HL-60 (cell line): ENCODE measurements around the gene SNX3.

Experiments used
- POLR2AphosphoS5 ChIP-seq: IDR thresholded peaks from 2 replicates; pipeline ENCODE4 v1.6.1; 2012; ENCODE audit warnings: low read depth
- TF ChIP-seq, protein P1 (sequence below): IDR thresholded peaks from one replicate; pipeline ENCODE4 v1.5.1; 2011; ENCODE audit warnings: low read length, control low read depth, inconsistent platforms; ENCODE audit not compliant: insufficient read depth
- TF ChIP-seq, protein P2 (sequence below): IDR thresholded peaks from 2 replicates; pipeline ENCODE4 v1.6.1; 2012; ENCODE audit warnings: low read depth; ENCODE audit not compliant: insufficient replicate concordance

DNA sequence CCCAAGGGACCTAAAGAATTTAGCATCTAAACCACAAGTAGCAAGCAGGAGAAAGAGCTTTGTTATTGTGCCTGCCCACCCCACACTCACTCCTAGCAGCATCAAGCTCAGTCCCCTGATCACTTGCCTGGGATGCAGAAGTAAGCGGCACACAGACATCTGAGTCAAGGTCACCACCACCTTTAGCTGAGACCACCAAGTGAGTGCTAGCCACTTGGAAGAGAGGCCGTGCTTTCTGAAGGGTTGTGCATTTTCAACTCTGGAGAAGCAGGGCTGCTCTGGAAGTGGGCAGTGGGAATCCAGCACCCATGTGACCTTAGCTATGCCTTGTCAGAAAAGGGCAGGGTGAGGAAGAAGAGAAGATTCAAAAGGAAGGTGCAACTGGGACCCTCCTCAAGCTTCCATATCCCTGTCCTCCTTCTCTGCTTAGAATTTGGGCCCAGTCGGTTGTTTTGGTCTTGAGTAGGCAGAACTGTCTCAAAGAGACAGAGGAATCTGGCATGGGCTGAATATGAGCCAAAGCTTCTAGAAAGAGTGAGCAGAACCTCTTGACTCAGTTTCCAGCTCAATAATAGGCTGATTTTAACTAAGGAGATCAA lies 88.8 kb downstream of the SNX3 start:
- TF ChIP-seq, protein P1, sequence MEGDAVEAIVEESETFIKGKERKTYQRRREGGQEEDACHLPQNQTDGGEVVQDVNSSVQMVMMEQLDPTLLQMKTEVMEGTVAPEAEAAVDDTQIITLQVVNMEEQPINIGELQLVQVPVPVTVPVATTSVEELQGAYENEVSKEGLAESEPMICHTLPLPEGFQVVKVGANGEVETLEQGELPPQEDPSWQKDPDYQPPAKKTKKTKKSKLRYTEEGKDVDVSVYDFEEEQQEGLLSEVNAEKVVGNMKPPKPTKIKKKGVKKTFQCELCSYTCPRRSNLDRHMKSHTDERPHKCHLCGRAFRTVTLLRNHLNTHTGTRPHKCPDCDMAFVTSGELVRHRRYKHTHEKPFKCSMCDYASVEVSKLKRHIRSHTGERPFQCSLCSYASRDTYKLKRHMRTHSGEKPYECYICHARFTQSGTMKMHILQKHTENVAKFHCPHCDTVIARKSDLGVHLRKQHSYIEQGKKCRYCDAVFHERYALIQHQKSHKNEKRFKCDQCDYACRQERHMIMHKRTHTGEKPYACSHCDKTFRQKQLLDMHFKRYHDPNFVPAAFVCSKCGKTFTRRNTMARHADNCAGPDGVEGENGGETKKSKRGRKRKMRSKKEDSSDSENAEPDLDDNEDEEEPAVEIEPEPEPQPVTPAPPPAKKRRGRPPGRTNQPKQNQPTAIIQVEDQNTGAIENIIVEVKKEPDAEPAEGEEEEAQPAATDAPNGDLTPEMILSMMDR, result no peak
- TF ChIP-seq, protein P2, sequence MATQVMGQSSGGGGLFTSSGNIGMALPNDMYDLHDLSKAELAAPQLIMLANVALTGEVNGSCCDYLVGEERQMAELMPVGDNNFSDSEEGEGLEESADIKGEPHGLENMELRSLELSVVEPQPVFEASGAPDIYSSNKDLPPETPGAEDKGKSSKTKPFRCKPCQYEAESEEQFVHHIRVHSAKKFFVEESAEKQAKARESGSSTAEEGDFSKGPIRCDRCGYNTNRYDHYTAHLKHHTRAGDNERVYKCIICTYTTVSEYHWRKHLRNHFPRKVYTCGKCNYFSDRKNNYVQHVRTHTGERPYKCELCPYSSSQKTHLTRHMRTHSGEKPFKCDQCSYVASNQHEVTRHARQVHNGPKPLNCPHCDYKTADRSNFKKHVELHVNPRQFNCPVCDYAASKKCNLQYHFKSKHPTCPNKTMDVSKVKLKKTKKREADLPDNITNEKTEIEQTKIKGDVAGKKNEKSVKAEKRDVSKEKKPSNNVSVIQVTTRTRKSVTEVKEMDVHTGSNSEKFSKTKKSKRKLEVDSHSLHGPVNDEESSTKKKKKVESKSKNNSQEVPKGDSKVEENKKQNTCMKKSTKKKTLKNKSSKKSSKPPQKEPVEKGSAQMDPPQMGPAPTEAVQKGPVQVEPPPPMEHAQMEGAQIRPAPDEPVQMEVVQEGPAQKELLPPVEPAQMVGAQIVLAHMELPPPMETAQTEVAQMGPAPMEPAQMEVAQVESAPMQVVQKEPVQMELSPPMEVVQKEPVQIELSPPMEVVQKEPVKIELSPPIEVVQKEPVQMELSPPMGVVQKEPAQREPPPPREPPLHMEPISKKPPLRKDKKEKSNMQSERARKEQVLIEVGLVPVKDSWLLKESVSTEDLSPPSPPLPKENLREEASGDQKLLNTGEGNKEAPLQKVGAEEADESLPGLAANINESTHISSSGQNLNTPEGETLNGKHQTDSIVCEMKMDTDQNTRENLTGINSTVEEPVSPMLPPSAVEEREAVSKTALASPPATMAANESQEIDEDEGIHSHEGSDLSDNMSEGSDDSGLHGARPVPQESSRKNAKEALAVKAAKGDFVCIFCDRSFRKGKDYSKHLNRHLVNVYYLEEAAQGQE, result no peak
- TF ChIP-seq POLR2AphosphoS5, result no peak
